Smooth muscle cell (in vitro differentiated cells): ENCODE measurements around the gene RNF8. TPM values are rescaled to one million over a fixed set of nuclear protein-coding genes. Genes with fewer than 3 reads are reported as not detected.

Experiments
- DNase-seq: peaks from one replicate; lab custom pipeline; 2025; ENCODE audit not compliant: unreplicated experiment; lab: John Stamatoyannopoulos, UW
- H2AFZ ChIP-seq: fragments of 200-600 bp; sonication (generic); 2 replicates; pipeline ENCODE4 v1.6.0; 2016; ENCODE audit warnings: antibody characterized with exemption, low read depth, mild to moderate bottlenecking
- H3F3A ChIP-seq: fragments of 200-600 bp; sonication (generic); 2 replicates; pipeline ENCODE4 v1.6.0; 2017; ENCODE audit warnings: antibody characterized with exemption, low read depth
- H3K27ac ChIP-seq: fragments of 200-600 bp; sonication (generic); 2 replicates; pipeline ENCODE4 v1.5.1; 2016; ENCODE audit warnings: low read depth, mild to moderate bottlenecking
- H3K27me3 ChIP-seq: fragments of 200-600 bp; sonication (generic); 2 replicates; pipeline ENCODE4 v1.6.1; 2016; ENCODE audit warnings: low read depth, mild to moderate bottlenecking
- H3K36me3 ChIP-seq: fragments of 200-600 bp; sonication (generic); 2 replicates; pipeline ENCODE4 v1.5.1; 2016; ENCODE audit warnings: low read depth
- H3K4me1 ChIP-seq: fragments of 200-600 bp; sonication (generic); 2 replicates; pipeline ENCODE4 v1.5.1; 2016; ENCODE audit warnings: low read depth
- H3K4me2 ChIP-seq: fragments of 200-600 bp; sonication (generic); 2 replicates; pipeline ENCODE4 v1.6.0; 2016; ENCODE audit warnings: mild to moderate bottlenecking
- H3K4me3 ChIP-seq: fragments of 200-600 bp; sonication (generic); 2 replicates; pipeline ENCODE4 v1.5.1; 2016; ENCODE audit warnings: mild to moderate bottlenecking
- H3K79me2 ChIP-seq: fragments of 200-600 bp; sonication (generic); 2 replicates; pipeline ENCODE4 v1.6.0; 2016; ENCODE audit warnings: low read depth, mild to moderate bottlenecking
- H3K9ac ChIP-seq: fragments of 200-600 bp; sonication (generic); 2 replicates; pipeline ENCODE4 v1.6.0; 2016; ENCODE audit warnings: low read depth
- H3K9me3 ChIP-seq: fragments of 200-600 bp; sonication (generic); replicated peaks from 2 replicates; pipeline ENCODE4 v1.5.1; 2016; ENCODE audit warnings: low read depth
- H4K20me1 ChIP-seq: fragments of 200-600 bp; sonication (generic); 2 replicates; pipeline ENCODE4 v1.6.0; 2016; ENCODE audit warnings: low read depth
- WGBS: methylation state at CpG from one replicate; pipeline ENCODE4 v1.1.7; 2016; ENCODE audit warnings: low lambda C conversion rate; 5-methylcytosine and 5-hydroxymethylcytosine counted together
- polyA plus RNA-seq: library from polyadenylated mRNA; unstranded; fragments of >200 nt; fragmentation: Nextera tagmentation; extraction: Ambion mirVana; gene quantifications from 2 replicates; pipeline ENCODE4 v1.2.1, GENCODE V29; 2016
- total RNA-seq: library from RNA; depleted of rRNA; stranded (reverse); fragments of >200 nt; gene quantifications from 2 replicates; pipeline ENCODE4 v1.2.3, GENCODE V29; 2014
- TF ChIP-seq, protein P1 (sequence below): fragments of 200-600 bp; sonication (generic); IDR thresholded peaks from 2 replicates; pipeline ENCODE4 v1.5.1; 2017; ENCODE audit warnings: borderline replicate concordance, mild to moderate bottlenecking, antibody characterized with exemption; ENCODE audit not compliant: insufficient read depth, poor library complexity, severe bottlenecking

RNF8 gene
- total and polyA plus RNA-seq, 2 experiments from 2014 or later, result 16.7 to 23.6 TPM

DNA sequence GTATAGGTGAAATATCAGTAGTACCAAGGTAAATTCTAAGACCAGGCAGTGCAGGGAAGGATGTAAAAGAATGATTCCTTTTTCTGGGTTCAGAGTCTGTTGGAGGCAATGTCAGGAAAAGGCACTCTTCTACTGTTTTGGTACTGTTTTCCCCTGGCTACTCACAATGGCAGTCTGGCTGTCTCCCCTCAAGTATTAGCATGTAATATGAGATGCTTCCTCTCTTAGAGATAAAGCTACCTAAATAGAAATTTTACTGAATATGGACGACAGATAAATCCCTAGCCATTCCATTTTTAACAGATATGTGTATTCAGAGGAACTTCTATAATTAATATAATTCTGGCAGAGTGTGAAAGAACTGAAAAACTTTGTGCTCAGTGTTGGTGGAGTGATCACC lies 3.5 kb downstream of the RNF8 start:
- no peaks in the 10 kb centered on the region for H3K9me3 ChIP-seq
- H2AFZ ChIP-seq, result no peak overlapping the region
- no peak overlapping the region for H3K27ac ChIP-seq
- no peak overlapping the region for H3K9ac ChIP-seq
- H3K36me3 ChIP-seq, result peaks cover 2% of the 10 kb centered on the region
- H3F3A ChIP-seq, result no peaks in the 10 kb centered on the region
- TF ChIP-seq, protein P1, sequence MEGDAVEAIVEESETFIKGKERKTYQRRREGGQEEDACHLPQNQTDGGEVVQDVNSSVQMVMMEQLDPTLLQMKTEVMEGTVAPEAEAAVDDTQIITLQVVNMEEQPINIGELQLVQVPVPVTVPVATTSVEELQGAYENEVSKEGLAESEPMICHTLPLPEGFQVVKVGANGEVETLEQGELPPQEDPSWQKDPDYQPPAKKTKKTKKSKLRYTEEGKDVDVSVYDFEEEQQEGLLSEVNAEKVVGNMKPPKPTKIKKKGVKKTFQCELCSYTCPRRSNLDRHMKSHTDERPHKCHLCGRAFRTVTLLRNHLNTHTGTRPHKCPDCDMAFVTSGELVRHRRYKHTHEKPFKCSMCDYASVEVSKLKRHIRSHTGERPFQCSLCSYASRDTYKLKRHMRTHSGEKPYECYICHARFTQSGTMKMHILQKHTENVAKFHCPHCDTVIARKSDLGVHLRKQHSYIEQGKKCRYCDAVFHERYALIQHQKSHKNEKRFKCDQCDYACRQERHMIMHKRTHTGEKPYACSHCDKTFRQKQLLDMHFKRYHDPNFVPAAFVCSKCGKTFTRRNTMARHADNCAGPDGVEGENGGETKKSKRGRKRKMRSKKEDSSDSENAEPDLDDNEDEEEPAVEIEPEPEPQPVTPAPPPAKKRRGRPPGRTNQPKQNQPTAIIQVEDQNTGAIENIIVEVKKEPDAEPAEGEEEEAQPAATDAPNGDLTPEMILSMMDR, result no peak
- H3K4me1 ChIP-seq, result peaks cover 10% of the 10 kb centered on the region
- 48% methylated on average over 1 of the region's 1 CpG for WGBS
- H3K79me2 ChIP-seq, result peaks cover 44% of the 10 kb centered on the region
- H3K4me3 ChIP-seq, result no peak overlapping the region
- no peak overlapping the region for H3K4me2 ChIP-seq
- no peaks in the 10 kb centered on the region for H3K27me3 ChIP-seq
- no peak for DNase-seq
- peaks cover 37% of the 10 kb centered on the region for H4K20me1 ChIP-seq

DNA sequence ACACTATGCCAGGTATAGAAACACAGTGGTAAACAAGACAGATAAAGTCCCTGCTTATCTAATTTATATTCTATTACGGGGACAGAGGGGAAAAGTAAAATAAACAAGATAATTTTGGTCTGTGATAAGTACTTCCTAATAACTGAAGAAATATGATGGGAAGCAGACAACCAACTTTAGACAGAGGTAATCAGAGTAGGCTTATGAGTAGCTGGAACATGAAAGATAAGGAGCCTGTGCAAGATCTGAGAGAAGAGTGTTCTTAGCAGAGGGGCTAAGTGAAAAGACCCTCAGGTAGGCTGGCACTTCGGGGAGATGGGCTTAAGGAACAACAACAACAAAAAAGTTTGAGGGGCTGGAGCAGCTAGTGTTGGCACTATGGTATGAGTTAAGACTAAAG lies 4.1 kb downstream of the RNF8 start:
- Histone ChIP-seq H3K27ac (no peak overlapping the region), H2AFZ (no peak overlapping the region), H3K9me3 (no peaks in the 10 kb centered on the region), H3K27me3 (no peaks in the 10 kb centered on the region), H3K4me2 (no peak overlapping the region), H4K20me1 (peaks cover 37% of the 10 kb centered on the region), H3K36me3 (peaks cover 2% of the 10 kb centered on the region), H3K4me1 (peaks cover 10% of the 10 kb centered on the region), H3K4me3 (no peak overlapping the region), H3K79me2 (peaks cover 44% of the 10 kb centered on the region), H3F3A (no peaks in the 10 kb centered on the region), H3K9ac (no peak overlapping the region)
- DNase-seq, result no peak
- TF ChIP-seq, protein P1, result no peak
- 71% methylated on average over 2 of the region's 2 CpGs for WGBS

DNA sequence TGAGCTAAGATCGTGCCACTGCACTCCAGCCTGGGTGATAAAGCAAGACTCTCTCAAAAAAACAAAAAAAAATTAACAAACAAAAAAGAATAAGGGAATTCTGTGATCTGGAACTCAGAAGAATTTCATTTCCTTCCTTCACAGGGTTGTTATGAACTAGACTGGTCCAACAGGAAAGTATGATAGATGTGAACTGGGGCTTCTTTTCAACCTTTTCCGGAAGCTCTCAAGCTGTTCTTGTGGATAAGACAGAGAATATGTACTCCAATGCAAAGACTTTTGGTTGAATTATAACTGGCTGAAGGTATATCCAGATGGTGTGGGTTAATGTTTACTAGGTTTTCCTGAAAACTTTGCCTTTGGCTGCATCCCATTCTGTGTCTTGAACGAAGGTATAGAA lies 5.3 kb downstream of the RNF8 start:
- no peak overlapping the region for H3K27ac ChIP-seq
- no peak overlapping the region for H2AFZ ChIP-seq
- H4K20me1 ChIP-seq, result peaks cover 37% of the 10 kb centered on the region
- H3K4me1 ChIP-seq, result peaks cover 7% of the 10 kb centered on the region
- peaks cover 44% of the 10 kb centered on the region for H3K79me2 ChIP-seq
- TF ChIP-seq, protein P1, result no peak
- H3K4me3 ChIP-seq, result no peak overlapping the region
- H3F3A ChIP-seq, result no peaks in the 10 kb centered on the region
- WGBS, result 92% methylated on average over 3 of the region's 3 CpGs
- no peak overlapping the region for H3K4me2 ChIP-seq
- peaks cover 2% of the 10 kb centered on the region for H3K36me3 ChIP-seq
- no peaks in the 10 kb centered on the region for H3K9me3 ChIP-seq
- H3K27me3 ChIP-seq, result no peaks in the 10 kb centered on the region
- no peak overlapping the region for H3K9ac ChIP-seq
- no peak for DNase-seq

DNA sequence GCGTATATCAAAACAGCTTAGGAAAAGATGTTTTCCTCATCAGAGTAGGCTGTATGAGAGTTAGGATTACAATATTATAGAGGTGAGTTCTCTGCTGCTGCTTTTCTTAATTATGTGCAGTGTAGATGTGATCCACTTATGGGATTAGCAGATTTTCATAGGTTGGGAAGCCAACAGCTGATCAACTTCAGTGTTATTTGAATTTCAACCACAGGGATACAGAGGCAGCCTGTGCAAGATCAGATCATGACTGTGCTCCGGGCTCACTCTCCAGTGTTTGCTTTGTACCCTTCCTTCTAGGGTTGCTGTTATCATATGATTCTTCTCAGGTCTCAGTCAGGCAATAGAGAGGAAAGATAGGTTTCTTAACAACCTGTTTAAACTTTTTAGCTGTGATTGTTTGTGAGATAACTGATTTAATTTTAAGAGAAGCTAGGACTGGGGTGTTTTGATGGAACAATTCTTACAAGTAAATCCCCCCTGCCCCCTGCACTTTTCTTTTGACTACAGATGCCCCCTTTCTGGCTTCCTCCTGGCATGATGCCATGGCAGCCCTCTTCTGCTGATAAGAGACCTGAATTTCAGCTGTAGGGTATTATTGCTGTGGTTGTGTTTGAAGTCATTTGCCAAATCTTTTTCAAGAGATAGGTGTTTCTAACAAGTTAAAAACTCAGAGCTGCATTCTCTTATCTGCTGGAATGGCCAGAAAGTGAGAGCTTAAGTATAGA lies 8.5 kb downstream of the RNF8 start:
- Histone ChIP-seq H3K27me3 (no peaks in the 10 kb centered on the region), H3K4me2 (no peak overlapping the region), H3K79me2 (peaks cover 16% of the 10 kb centered on the region), H4K20me1 (peaks cover 50% of the 10 kb centered on the region), H3K4me3 (no peak overlapping the region), H3K36me3 (peaks cover 2% of the 10 kb centered on the region), H3K9me3 (no peaks in the 10 kb centered on the region), H3F3A (no peaks in the 10 kb centered on the region), H3K9ac (no peak overlapping the region), H3K4me1 (no peaks in the 10 kb centered on the region), H3K27ac (no peak overlapping the region), H2AFZ (no peak overlapping the region)
- TF ChIP-seq, protein P1, result no peak
- 95% methylated on average over 2 of the region's 2 CpGs for WGBS
- DNase-seq, result no peak
